ENCODE measurements around the gene PLPPR4. TPM values are rescaled to one million over a fixed set of nuclear protein-coding genes. Genes with fewer than 3 reads are reported as not detected.

PLPPR4 gene
- total RNA-seq, 3 donors from 2014 or later (not counting 1 experiment from before 2014, with no cell fraction given): 0.05 TPM; not detected in 2

DNA sequence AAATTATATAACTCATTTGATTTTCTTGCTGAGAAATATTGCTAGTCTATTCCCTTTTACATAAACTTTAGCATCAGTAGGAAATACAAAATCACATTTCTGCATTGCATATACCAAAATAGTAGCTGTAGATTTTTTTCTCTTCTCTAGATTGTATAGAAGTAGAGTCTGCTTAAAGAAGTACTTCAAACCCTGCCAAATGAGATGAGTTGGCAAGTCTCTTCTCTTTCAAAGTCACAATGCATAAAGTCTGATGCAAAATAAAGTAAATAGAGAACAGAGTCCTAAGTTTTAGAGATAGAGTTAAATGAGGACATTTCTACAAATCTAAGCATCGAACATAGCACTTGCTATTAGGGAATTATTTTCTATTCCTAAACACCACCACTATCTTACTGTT lies 6.4 kb downstream of the PLPPR4 start:
- no peak overlapping the region for H3K4me3 ChIP-seq (ENCODE audit: low read length)
- intact Hi-C loops (cut with micrococcal nuclease): no loop called here
- Mint-ChIP-seq H3K4me3 (no peak overlapping the region), H3K4me1 (no peaks in the 10 kb centered on the region), H3K9me3 (peaks cover 4 to 6% of the 10 kb centered on the region in 2 donors), H3K36me3 (no peaks in the 10 kb centered on the region), H3K27me3 (ENCODE audit: low read depth in 2 of 2) (peaks cover 1 to 4% of the 10 kb centered on the region in 2 donors), H3K27ac (no peak overlapping the region)
- no peak overlapping the region for H3K27ac ChIP-seq (ENCODE audit: low read length)
- no peaks in the 10 kb centered on the region for H3K27me3 ChIP-seq (ENCODE audit: control insufficient read depth, insufficient read depth, low read length)
- DNase-seq (no peak), ATAC-seq (no peak)
- no CpG with 5 or more reads among the region's 1 CpG for WGBS (ENCODE audit: insufficient coverage)
- H3K36me3 ChIP-seq (ENCODE audit: control insufficient read depth, insufficient read depth, low read length): no peaks in the 10 kb centered on the region
- H3K9me3 ChIP-seq (ENCODE audit: control insufficient read depth, insufficient read depth, low read length): no peaks in the 10 kb centered on the region
- no peaks in the 10 kb centered on the region for H3K4me1 ChIP-seq (ENCODE audit: control insufficient read depth, insufficient read depth, low read length)
- TF ChIP-seq, protein P1, sequence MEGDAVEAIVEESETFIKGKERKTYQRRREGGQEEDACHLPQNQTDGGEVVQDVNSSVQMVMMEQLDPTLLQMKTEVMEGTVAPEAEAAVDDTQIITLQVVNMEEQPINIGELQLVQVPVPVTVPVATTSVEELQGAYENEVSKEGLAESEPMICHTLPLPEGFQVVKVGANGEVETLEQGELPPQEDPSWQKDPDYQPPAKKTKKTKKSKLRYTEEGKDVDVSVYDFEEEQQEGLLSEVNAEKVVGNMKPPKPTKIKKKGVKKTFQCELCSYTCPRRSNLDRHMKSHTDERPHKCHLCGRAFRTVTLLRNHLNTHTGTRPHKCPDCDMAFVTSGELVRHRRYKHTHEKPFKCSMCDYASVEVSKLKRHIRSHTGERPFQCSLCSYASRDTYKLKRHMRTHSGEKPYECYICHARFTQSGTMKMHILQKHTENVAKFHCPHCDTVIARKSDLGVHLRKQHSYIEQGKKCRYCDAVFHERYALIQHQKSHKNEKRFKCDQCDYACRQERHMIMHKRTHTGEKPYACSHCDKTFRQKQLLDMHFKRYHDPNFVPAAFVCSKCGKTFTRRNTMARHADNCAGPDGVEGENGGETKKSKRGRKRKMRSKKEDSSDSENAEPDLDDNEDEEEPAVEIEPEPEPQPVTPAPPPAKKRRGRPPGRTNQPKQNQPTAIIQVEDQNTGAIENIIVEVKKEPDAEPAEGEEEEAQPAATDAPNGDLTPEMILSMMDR (IDR thresholded peaks at IDR 0.05): no peak

DNA sequence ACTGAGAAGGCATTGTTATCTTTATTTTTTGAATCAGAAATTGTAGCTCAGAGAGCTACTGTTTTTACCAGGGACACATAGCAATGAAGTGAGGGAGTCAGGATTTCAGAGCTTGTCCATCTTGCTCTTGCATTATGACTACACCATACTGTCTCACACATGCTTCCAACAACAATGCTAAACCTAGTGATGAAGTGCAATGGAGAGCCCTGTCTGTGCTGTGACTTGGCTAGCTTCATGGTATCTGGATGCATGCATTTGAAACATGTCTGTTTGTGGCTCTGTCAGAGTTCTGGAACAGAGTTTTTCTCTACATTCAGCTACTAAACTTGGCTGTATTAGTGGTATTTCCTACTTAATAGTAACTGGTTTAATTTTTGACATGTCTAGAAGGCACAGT lies 7.0 kb downstream of the PLPPR4 start:
- H3K27ac ChIP-seq (ENCODE audit: low read length): no peak overlapping the region
- TF ChIP-seq, protein P1 (IDR thresholded peaks at IDR 0.05): no peak

DNA sequence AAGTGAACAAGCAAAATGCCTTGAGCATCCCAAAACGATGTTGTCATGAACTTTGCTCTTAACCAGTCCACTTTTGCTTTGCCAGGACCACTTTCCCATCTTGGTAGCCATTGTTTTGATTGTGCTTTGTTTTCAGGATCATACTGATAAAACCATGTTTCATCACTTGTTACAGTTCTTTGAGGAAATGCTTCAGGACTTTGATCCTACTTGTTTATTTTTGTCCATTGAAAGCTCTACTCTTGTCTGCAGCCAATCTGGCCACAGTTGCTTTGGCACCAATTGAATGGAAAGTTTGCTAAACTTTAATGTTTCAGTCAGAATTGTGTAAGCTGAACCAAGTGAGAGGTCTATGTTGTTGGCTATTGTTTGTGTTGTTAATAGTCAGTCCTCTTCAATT lies 12.8 kb downstream of the PLPPR4 start:
- ATAC-seq: no peak
- no peak overlapping the region for H3K4me3 ChIP-seq (ENCODE audit: low read length)
- WGBS (ENCODE audit: insufficient coverage): 64% methylated on average over 1 of the region's 1 CpG
- Mint-ChIP-seq H3K27ac (no peak overlapping the region), H3K27me3 (ENCODE audit: low read depth in 2 of 2) (no peaks in the 10 kb centered on the region), H3K4me3 (no peak overlapping the region), H3K4me1 (no peaks in the 10 kb centered on the region), H3K9me3 (peaks cover 5 to 8% of the 10 kb centered on the region in 2 donors), H3K36me3 (no peaks in the 10 kb centered on the region)
- H3K27ac ChIP-seq (ENCODE audit: low read length): no peak overlapping the region
- intact Hi-C loops (cut with micrococcal nuclease): no loop called here
- TF ChIP-seq, protein P1 (IDR thresholded peaks at IDR 0.05): no peak
- no peaks in the 10 kb centered on the region for H3K36me3 ChIP-seq (ENCODE audit: control insufficient read depth, insufficient read depth, low read length)
- H3K27me3 ChIP-seq (ENCODE audit: control insufficient read depth, insufficient read depth, low read length): no peaks in the 10 kb centered on the region
- no peaks in the 10 kb centered on the region for H3K9me3 ChIP-seq (ENCODE audit: control insufficient read depth, insufficient read depth, low read length)
- no peak for DNase-seq
- no peaks in the 10 kb centered on the region for H3K4me1 ChIP-seq (ENCODE audit: control insufficient read depth, insufficient read depth, low read length)

More for the DNA sequence above, 7.0 kb downstream of the PLPPR4 start:
- no peaks in the 10 kb centered on the region for H3K36me3 ChIP-seq (ENCODE audit: control insufficient read depth, insufficient read depth, low read length)
- Mint-ChIP-seq H3K27me3 (ENCODE audit: low read depth in 2 of 2) (no peaks in the 10 kb centered on the region), H3K4me1 (no peaks in the 10 kb centered on the region), H3K9me3 (peaks cover 4 to 6% of the 10 kb centered on the region in 2 donors), H3K27ac (no peak overlapping the region), H3K4me3 (no peak overlapping the region), H3K36me3 (no peaks in the 10 kb centered on the region)
- H3K4me1 ChIP-seq (ENCODE audit: control insufficient read depth, insufficient read depth, low read length): no peaks in the 10 kb centered on the region
- DNase-seq: no peak
- H3K4me3 ChIP-seq (ENCODE audit: low read length): no peak overlapping the region
- H3K9me3 ChIP-seq (ENCODE audit: control insufficient read depth, insufficient read depth, low read length): no peaks in the 10 kb centered on the region
- ATAC-seq: no peak
- no peaks in the 10 kb centered on the region for H3K27me3 ChIP-seq (ENCODE audit: control insufficient read depth, insufficient read depth, low read length)
- intact Hi-C loops (cut with micrococcal nuclease): no loop called here

DNA sequence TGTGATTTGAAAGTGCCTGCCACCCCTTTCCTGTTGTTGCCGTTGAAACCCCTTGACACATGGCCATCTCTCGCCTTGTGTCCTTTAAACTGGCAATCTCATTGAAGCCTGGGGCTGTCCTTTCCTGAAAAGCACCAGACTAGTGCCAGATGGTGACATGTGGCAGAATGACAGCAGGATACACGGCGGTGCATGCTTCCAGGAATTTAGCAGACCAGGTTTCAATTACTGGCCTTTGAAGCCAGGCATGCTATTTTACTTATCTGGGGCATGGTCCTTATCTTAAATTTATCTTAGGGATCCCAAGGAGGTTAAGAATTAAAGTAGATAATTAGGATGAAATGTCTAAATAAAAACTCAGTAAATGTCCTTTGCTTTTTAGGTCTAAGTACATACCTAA lies 15.2 kb downstream of the PLPPR4 start:
- Histone ChIP-seq H3K36me3 (ENCODE audit: control insufficient read depth, insufficient read depth, low read length) (no peaks in the 10 kb centered on the region), H3K27me3 (ENCODE audit: control insufficient read depth, insufficient read depth, low read length) (no peaks in the 10 kb centered on the region), H3K27ac (ENCODE audit: low read length) (no peak overlapping the region), H3K4me3 (ENCODE audit: low read length) (no peak overlapping the region), H3K4me1 (ENCODE audit: control insufficient read depth, insufficient read depth, low read length) (no peaks in the 10 kb centered on the region), H3K9me3 (ENCODE audit: control insufficient read depth, insufficient read depth, low read length) (no peaks in the 10 kb centered on the region)
- Mint-ChIP-seq H3K36me3 (no peaks in the 10 kb centered on the region), H3K4me3 (no peak overlapping the region), H3K4me1 (no peaks in the 10 kb centered on the region), H3K27me3 (ENCODE audit: low read depth in 2 of 2) (no peaks in the 10 kb centered on the region), H3K9me3 (peaks cover 7 to 14% of the 10 kb centered on the region in 2 donors), H3K27ac (no peak overlapping the region)
- no peak for DNase-seq
- ATAC-seq: no peak
- intact Hi-C loops (cut with micrococcal nuclease): no loop called here
- TF ChIP-seq, protein P1 (IDR thresholded peaks at IDR 0.05): no peak
- 65% methylated on average over 4 of the region's 4 CpGs for WGBS (ENCODE audit: insufficient coverage)

All from natural killer cell (primary cell).